GM21619 (cell line): ENCODE data around the gene DUT.

Experiments
- ATAC-seq: cut with Tn5 transposase; IDR thresholded peaks from one replicate; pipeline ENCODE4 v1.9.1; 2021; ENCODE audit not compliant: unreplicated experiment

The DUT gene

GRCh38 chr15:48367483-48367882 lies 36.3 kb downstream of the DUT start:
- ATAC-seq = no peak

GRCh38 chr15:48370460-48370859 lies 39.2 kb downstream of the DUT start:
- no peak for ATAC-seq

GRCh38 chr15:48371550-48371949 lies 40.3 kb downstream of the DUT start:
- ATAC-seq = no peak

GRCh38 chr15:48371961-48372360 lies 40.7 kb downstream of the DUT start:
- ATAC-seq = no peak

- no peak for ATAC-seq
These were observed 42.7 kb downstream of the DUT start for GRCh38 chr15:48373821-48374451.

GRCh38 chr15:48374472-48374871 lies 43.2 kb downstream of the DUT start:
- no peak for ATAC-seq

- no peak for ATAC-seq
These were observed 44.5 kb downstream of the DUT start for GRCh38 chr15:48375767-48376166.

GRCh38 chr15:48380198-48380597 lies 49.0 kb downstream of the DUT start:
- no peak for ATAC-seq

- no peak for ATAC-seq
These were observed 50.6 kb downstream of the DUT start for GRCh38 chr15:48381861-48382260.

- no peak for ATAC-seq
These were observed 51.8 kb downstream of the DUT start for GRCh38 chr15:48383031-48383430.

- no peak for ATAC-seq
These were observed 53.4 kb downstream of the DUT start for GRCh38 chr15:48384616-48385015.

- no peak for ATAC-seq
These were observed 54.0 kb downstream of the DUT start for GRCh38 chr15:48385031-48385830.

- ATAC-seq = no peak
These were observed 57.0 kb downstream of the DUT start for GRCh38 chr15:48388016-48388851.

GRCh38 chr15:48388910-48389309 lies 57.7 kb downstream of the DUT start:
- ATAC-seq = no peak

GRCh38 chr15:48389691-48390143 lies 58.5 kb downstream of the DUT start:
- no peak for ATAC-seq

GRCh38 chr15:48391950-48392349 lies 60.7 kb downstream of the DUT start:
- ATAC-seq = no peak

GRCh38 chr15:48392356-48392755 lies 61.1 kb downstream of the DUT start:
- no peak for ATAC-seq
